Immature natural killer cell (primary cell): ENCODE measurements around the gene TNIP1. TPM values are rescaled to one million over a fixed set of nuclear protein-coding genes. Genes with fewer than 3 reads are reported as not detected.

ENCODE experiments used
- DNase-seq, 3 donors: peaks; one replicate each; pipeline ENCODE4 v3.0.0; 2022; ENCODE audit warnings: mixed read lengths in 1 of 3
- H3K27ac Mint-ChIP-seq, 6 donors: one replicate each; pipeline ENCODE4 v1.8.0; 2020; ENCODE audit warnings: mixed read lengths in 6 of 6, mild to moderate bottlenecking in 5 of 6, inconsistent platforms in 4 of 6, moderate library complexity in 3 of 6
- H3K27me3 Mint-ChIP-seq, 3 donors: one replicate each; pipeline ENCODE4 v1.8.0; 2020 to 2021; ENCODE audit warnings: low read depth in 3 of 3, mild to moderate bottlenecking in 3 of 3, mixed read lengths in 3 of 3, moderate library complexity in 3 of 3, inconsistent platforms in 1 of 3
- H3K36me3 Mint-ChIP-seq, 3 donors: one replicate each; pipeline ENCODE4 v1.8.0; 2020; ENCODE audit warnings: mixed read lengths in 3 of 3, inconsistent platforms in 2 of 3, mild to moderate bottlenecking in 2 of 3
- H3K4me1 Mint-ChIP-seq, 2 donors: one replicate each; pipeline ENCODE4 v1.8.0; 2020; ENCODE audit warnings: inconsistent platforms in 2 of 2, mild to moderate bottlenecking in 2 of 2, mixed read lengths in 2 of 2, moderate library complexity in 1 of 2
- H3K4me3 Mint-ChIP-seq, 5 donors: one replicate each; pipeline ENCODE4 v1.8.0; 2020; ENCODE audit warnings: mild to moderate bottlenecking in 5 of 5, mixed read lengths in 5 of 5, inconsistent platforms in 3 of 5, moderate library complexity in 3 of 5
- H3K9me3 Mint-ChIP-seq, 6 donors: one replicate each; pipeline ENCODE4 v1.8.0; 2020; ENCODE audit warnings: mild to moderate bottlenecking in 6 of 6, mixed read lengths in 6 of 6, inconsistent platforms in 4 of 6, moderate library complexity in 3 of 6
- polyA plus RNA-seq, 3 donors: library from polyadenylated mRNA; unstranded; fragments of 300-500 nt; fragmentation: Illumina TruSeq; gene quantifications; one replicate each; pipeline ENCODE4 v1.2.3, GENCODE V29; 2021

TNIP1 gene
- 10 to 100 TPM; 21.8 to 62.4 (median 40.2) TPM for polyA plus RNA-seq

DNA sequence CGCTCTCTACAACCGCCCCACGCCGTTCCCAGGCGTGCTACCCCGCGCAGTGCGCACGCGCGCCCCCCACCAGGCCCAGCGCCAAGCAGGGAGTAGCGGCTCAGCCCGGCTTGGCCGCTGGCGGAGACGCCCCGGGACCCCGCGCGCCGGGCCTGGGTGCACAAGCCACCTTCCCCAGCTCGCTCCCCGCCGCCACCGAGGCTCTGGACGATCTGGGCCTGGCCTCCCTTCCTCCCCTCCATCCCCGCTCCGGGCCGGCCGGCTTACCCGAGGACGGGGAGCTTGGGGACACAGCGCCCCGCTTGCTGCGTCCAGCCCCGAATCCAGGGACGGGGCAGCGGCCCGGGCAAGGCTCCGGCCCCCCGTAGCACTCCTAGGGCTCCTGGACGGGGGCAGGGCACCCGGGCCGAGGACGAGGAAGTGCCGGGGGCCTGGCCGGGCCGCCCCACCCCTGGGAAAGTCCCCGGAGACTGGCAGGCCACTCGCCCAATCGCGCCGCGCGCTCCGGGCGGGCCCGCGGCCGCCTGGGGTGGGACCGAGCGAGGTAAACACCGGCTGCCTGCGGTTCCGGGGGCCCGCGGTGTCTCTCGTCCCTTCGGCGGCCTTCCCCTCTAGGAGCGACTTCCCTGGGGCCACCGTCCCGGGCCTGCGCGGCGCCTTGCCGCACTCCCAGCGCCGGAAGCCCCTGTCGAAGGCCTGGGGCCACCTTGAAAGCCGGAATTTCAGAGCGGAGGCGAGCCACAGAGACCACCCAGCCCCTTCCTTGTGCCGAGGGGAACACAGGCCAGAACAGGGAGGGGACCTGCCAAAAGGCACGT is at the start of gene TNIP1:
Gene TNIP1 (minus strand): TSS at position 422 of the 818 bp plus-strand sequence. CDS start 15,939 bp downstream, outside the sequence.
- Mint-ChIP-seq H3K27me3 (peaks cover 2 to 28% (median 6%) of the 10 kb centered on the region in 3 donors), H3K27ac (peak within 1 kb of the TSS; percentile 86 to 99 (median 98)), H3K4me1 (peaks cover 68 to 78% of the 10 kb centered on the region in 2 donors), H3K9me3 (no peaks in the 10 kb centered on the region), H3K4me3 (peak within 1 kb of the TSS; percentile 89 to 98 (median 92)), H3K36me3 (peaks cover 0 to 13% (median 7%) of the 10 kb centered on the region in 3 donors)
- peak; percentile 96 to 98 (median 96) for DNase-seq

GRCh38 chr5:151130235-151130921 is 49.5 kb upstream of the TNIP1 start:
- H3K9me3 Mint-ChIP-seq, result no peaks in the 10 kb centered on the region

DNA sequence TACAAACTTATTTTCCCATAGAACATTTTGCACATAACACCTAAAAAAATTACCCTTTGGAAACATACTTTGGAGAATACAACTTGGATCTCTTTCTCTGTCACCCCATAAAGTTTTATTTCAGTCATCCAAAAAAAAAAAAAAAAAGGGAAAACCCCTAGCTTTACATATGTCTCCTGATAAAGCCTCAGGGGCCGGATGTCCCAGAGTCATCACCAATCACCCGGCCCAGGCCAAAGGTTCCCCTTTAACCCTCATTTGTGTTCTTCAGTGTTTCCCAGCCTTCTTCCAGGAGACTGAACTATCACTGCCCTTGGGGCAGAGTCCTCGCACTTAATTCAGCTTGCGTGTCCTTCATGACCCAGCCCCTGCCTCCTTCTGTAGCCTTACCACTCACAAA is 48.0 kb upstream of the TNIP1 start:
- Mint-ChIP-seq H3K9me3 (no peaks in the 10 kb centered on the region), H3K4me3 (no peak overlapping the region), H3K36me3 (peaks cover 21 to 77% (median 36%) of the 10 kb centered on the region in 3 donors)

More at GRCh38 chr5:151130235-151130921, 49.5 kb upstream of the TNIP1 start:
- Mint-ChIP-seq H3K4me1 (peaks cover 18 to 29% of the 10 kb centered on the region in 2 donors), H3K36me3 (peaks cover 24 to 85% (median 37%) of the 10 kb centered on the region in 3 donors), H3K27me3 (peaks cover 3 to 5% (median 4%) of the 10 kb centered on the region in 3 donors), H3K4me3 (no peak overlapping the region), H3K27ac (peak overlapping the region in 2 of 6 donors; percentile 66 to 78)
- no peak for DNase-seq

DNA sequence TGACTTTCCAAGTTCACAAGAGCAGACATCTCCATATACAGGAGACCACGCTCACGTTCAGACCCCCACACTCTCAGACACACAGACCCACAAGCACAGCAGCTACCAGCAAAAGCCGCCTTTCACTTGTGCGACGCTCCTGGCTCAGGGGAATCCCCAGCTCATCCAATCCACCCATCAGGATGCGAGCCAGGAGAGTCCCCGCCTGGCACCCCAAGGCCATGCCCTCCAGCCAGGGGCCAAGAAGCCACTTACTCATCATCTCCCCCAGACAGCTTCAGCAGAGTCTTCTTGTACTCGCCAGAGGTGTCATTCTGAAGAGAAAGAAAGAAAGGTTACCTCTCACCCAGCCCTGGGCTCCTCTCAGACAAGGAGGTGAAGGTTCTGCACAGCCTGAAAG is 47.1 kb upstream of the TNIP1 start:
- Mint-ChIP-seq H3K27me3 (peaks cover 3 to 5% (median 5%) of the 10 kb centered on the region in 3 donors), H3K4me1 (peaks cover 18 to 30% of the 10 kb centered on the region in 2 donors), H3K36me3 (peaks cover 12 to 68% (median 27%) of the 10 kb centered on the region in 3 donors)

More for the DNA sequence above, 48.0 kb upstream of the TNIP1 start:
- Mint-ChIP-seq H3K4me1 (peaks cover 18 to 30% of the 10 kb centered on the region in 2 donors), H3K27me3 (peaks cover 3 to 5% (median 5%) of the 10 kb centered on the region in 3 donors), H3K27ac (peak overlapping the region in 4 of 6 donors; percentile 47 to 78 (median 72))
- DNase-seq, result no peak

DNA sequence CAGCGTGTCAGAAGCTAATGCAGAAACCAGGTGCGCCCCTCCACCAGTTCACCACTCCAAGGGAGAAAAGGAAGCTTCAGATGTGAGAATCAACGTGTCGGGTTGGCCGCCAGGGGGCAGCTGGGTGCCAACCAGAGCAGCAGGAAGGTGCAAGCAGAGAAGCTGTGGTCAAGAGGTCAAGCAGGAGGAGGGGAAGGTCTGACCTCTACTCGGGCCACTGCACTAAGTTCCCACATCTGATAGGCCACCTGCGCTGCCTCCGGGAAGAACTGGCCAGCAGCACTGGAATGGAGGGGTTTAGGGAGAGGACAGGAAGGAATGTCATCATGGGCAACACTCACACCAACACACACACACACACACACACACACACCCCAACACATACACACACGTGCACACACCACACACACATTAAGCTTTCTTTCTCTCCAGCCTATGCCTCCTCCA is 45.4 kb upstream of the TNIP1 start:
- H3K4me1 Mint-ChIP-seq, result peaks cover 17 to 30% of the 10 kb centered on the region in 2 donors
- H3K9me3 Mint-ChIP-seq, result no peaks in the 10 kb centered on the region
- peak; percentile 64 to 71 (median 70) for DNase-seq
- H3K4me3 Mint-ChIP-seq, result peak overlapping the region in 2 of 5 donors; percentile 1 to 42
- H3K36me3 Mint-ChIP-seq, result peaks cover 8 to 71% (median 27%) of the 10 kb centered on the region in 3 donors
- peak overlapping the region; percentile 42 to 91 (median 74) for H3K27ac Mint-ChIP-seq
- peaks cover 3 to 7% (median 5%) of the 10 kb centered on the region in 3 donors for H3K27me3 Mint-ChIP-seq

More for the DNA sequence above, 47.1 kb upstream of the TNIP1 start:
- no peaks in the 10 kb centered on the region for H3K9me3 Mint-ChIP-seq
- no peak for DNase-seq
- no peak overlapping the region for H3K4me3 Mint-ChIP-seq
- H3K27ac Mint-ChIP-seq, result peak overlapping the region; percentile 3 to 75 (median 44)

DNA sequence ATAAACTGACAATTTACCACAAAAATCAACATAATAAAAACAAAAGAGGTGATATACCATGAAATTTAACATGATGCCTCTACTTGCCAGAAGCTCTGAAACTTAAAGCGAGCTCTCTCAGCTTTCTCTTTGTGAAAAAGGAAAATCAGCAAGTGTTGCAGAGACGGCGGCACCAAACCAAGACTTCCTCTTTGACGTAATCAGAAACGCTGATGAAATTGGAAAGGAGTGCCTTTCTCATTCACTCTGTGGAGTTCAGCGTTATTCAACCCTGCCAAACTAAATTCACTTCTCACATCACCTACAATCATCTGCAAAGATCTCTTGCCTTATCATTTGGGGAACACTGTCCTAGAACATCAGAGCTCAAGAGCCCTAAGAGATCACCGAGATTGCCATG is 44.6 kb upstream of the TNIP1 start:
- Mint-ChIP-seq H3K27me3 (peaks cover 3 to 7% (median 5%) of the 10 kb centered on the region in 3 donors), H3K36me3 (peaks cover 12 to 69% (median 29%) of the 10 kb centered on the region in 3 donors), H3K9me3 (no peaks in the 10 kb centered on the region), H3K27ac (peak overlapping the region in 5 of 6 donors; percentile 21 to 75 (median 70)), H3K4me1 (peaks cover 17 to 30% of the 10 kb centered on the region in 2 donors), H3K4me3 (no peak overlapping the region)
- DNase-seq, result no peak

DNA sequence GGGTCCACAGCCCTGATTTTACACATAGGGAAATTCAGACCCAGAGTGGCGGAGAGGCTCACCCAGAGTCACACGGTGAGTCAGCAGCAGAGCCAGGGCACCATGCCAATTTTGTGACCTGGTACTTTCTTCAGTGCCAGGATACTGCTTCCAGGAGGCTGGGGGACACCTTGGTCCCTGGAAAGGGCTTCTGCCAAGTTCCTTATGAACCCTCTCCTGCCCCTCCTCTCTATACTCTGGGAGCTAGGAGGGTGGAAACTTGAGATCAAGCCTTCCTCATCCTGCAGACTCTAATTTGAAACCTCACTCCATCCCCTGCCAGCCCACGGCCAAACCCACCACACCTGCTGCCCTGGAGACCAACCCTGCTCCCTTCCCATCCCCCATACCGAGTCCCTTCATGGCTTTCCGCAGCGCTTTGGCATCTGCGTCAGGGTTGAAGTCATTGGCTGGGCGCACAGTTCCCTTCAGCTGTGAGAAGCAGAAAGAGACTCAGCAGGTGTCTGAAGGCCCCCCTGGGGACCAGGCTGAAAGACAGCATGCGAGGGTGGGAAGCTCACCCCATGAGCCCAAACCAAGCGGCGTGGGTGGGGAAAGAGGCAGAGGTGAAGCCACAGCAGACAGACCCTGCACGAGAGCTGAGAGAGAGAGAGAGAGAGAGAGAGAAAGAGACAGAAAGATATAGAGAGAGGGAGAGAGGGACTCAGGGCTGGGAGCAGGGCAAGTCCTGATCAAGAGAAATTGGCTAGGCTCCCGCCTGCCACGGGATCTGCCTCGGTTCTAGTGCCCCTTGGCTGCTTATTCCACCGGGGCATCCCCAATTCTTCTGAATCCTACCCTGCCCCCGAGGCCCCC is 43.3 kb upstream of the TNIP1 start:
- Mint-ChIP-seq H3K4me3 (no peak overlapping the region), H3K9me3 (no peaks in the 10 kb centered on the region), H3K27ac (peak overlapping the region in 5 of 6 donors; percentile 45 to 74 (median 67)), H3K4me1 (peaks cover 17 to 30% of the 10 kb centered on the region in 2 donors), H3K27me3 (peaks cover 3 to 8% (median 7%) of the 10 kb centered on the region in 3 donors), H3K36me3 (peaks cover 11 to 69% (median 37%) of the 10 kb centered on the region in 3 donors)
- no peak for DNase-seq

DNA sequence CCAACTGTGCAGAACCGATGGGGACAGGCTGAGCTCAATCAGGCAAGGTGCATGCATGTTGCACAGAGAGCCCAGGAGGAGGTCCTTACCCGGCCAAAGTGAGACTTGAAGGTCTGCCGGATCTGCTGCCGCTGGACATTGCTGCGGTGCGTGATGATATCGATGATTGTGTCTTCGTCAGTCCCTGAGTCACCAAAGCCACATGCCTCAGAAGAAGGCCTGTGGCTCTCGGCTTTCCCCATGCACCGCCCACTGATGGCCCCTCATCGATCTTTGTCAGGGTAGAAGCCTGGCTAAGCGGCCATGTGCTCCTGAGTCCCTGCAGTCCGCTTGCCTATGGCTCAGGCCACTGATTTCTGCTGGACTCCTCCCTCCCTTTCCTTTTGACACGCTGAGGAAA is 42.0 kb upstream of the TNIP1 start:
- Mint-ChIP-seq H3K27me3 (peaks cover 3 to 8% (median 4%) of the 10 kb centered on the region in 3 donors), H3K27ac (peak overlapping the region in 3 of 6 donors; percentile 32 to 73 (median 67)), H3K4me1 (peaks cover 17 to 25% of the 10 kb centered on the region in 2 donors), H3K36me3 (peaks cover 11 to 63% (median 32%) of the 10 kb centered on the region in 3 donors), H3K9me3 (no peaks in the 10 kb centered on the region), H3K4me3 (no peak overlapping the region)
- no peak for DNase-seq

DNA sequence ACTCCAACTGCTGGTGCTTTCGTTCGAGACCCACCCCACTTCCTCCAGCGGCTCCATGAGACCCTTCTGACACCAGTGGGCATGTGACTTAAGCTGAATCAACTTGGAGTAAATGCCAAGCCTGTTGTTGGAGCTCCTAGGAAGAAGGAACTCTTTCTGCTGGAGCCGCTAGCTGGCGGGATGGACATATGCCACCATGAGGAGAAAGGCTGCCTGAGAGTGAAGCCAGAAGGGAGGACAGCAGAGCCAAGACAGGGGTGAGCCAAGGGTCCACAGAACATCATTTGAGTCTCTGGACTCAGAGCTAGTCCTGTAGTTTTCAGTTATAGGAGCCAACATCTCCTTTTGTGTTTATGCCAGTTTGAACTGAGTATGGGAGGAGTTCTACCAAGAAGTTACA is 40.8 kb upstream of the TNIP1 start:
- peaks cover 16 to 62% (median 37%) of the 10 kb centered on the region in 3 donors for H3K36me3 Mint-ChIP-seq
- H3K4me3 Mint-ChIP-seq, result no peak overlapping the region
- no peak for DNase-seq
- peaks cover 3 to 13% (median 4%) of the 10 kb centered on the region in 3 donors for H3K27me3 Mint-ChIP-seq
- peaks cover 8 to 14% of the 10 kb centered on the region in 2 donors for H3K4me1 Mint-ChIP-seq
- no peaks in the 10 kb centered on the region for H3K9me3 Mint-ChIP-seq
- H3K27ac Mint-ChIP-seq, result peak overlapping the region in 5 of 6 donors; percentile 24 to 76 (median 70)

DNA sequence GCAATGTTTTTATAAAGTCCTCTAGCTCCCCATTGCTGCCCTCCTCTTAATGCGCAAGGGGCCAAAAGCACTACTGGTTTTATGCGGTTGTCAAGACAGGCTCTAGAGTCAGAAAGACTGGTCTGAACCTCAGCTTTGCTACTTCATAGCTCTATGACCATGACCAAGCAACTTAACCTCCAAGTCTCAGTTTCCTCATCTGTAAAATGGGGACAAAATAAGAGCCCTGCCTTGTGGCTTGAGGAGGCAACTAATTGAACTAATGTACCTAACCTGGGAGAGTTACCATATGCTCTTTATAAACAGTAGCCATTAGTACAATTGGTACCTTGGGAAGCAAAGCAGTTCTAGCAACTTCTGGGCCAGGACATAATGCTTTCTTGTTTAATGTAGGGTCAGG is 40.3 kb upstream of the TNIP1 start:
- H3K4me3 Mint-ChIP-seq, result no peak overlapping the region
- peak overlapping the region in 4 of 6 donors; percentile 24 to 73 (median 49) for H3K27ac Mint-ChIP-seq
- H3K9me3 Mint-ChIP-seq, result no peaks in the 10 kb centered on the region
- H3K27me3 Mint-ChIP-seq, result peaks cover 0 to 9% (median 3%) of the 10 kb centered on the region in 3 donors
- peaks cover 13 to 60% (median 32%) of the 10 kb centered on the region in 3 donors for H3K36me3 Mint-ChIP-seq
- DNase-seq, result no peak
- H3K4me1 Mint-ChIP-seq, result peaks cover 2 to 8% of the 10 kb centered on the region in 2 donors

- Mint-ChIP-seq H3K36me3 (peaks cover 11 to 52% (median 28%) of the 10 kb centered on the region in 3 donors), H3K27me3 (peaks cover 0 to 7% (median 2%) of the 10 kb centered on the region in 3 donors), H3K9me3 (no peaks in the 10 kb centered on the region), H3K4me3 (no peak overlapping the region), H3K27ac (peak overlapping the region in 5 of 6 donors; percentile 61 to 91 (median 71)), H3K4me1 (peaks cover 3 to 12% of the 10 kb centered on the region in 2 donors)
- DNase-seq, result no peak
These were observed 38.2 kb upstream of the TNIP1 start for GRCh38 chr5:151118913-151119575.

DNA sequence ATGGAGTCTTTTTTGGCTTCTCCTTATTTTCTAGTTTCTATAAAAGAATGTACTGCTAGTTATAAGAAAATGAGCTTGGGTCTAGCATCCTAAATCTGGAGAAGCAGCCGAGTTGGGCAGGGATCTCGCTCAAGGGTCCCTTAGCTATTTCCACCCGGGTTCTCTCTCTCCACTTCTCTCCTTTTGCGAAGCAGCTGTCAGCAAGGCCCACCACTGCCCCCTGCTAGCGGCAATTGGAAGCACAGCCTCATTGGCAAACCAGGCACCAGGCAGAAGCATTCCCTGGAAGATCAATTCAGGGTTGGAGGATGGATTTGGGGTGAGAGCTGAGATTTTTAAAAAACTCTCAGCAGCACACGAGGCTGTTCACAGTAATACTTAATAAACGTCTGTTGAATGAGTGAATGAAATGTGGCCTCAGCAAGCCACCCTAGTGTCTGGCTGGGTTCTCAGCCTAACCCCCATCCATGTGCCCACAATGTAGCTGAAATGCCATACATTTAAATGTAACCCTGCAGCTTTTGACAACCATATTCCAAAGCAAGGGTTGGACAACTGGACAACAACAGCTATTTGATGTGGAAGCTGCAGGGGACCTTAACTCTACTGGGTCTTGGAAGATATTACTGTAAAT is 34.6 kb upstream of the TNIP1 start:
- Mint-ChIP-seq H3K9me3 (no peaks in the 10 kb centered on the region), H3K27me3 (peaks cover 0 to 7% (median 0%) of the 10 kb centered on the region in 3 donors), H3K36me3 (peaks cover 7 to 44% (median 20%) of the 10 kb centered on the region in 3 donors), H3K4me1 (peaks cover 5 to 17% of the 10 kb centered on the region in 2 donors), H3K27ac (peak overlapping the region in 5 of 6 donors; percentile 16 to 73 (median 45)), H3K4me3 (no peak overlapping the region)
- DNase-seq, result peak; percentile 62 to 65 (median 62)
